Spinal cord (tissue), 10 donors: Measurements from ENCODE around the gene CDH22. TPM values are rescaled to one million over a fixed set of nuclear protein-coding genes. Genes with fewer than 3 reads are reported as not detected.

Experiments used
- DNase-seq, 6 donors: peaks; one replicate each; pipeline versions ENCODE4 v3.0.0 to v3.0.0-alpha.2; 2013 to 2015; ENCODE audit warnings: low spot score in 6 of 6, low read depth in 4 of 6
- H3K27ac ChIP-seq: one replicate; pipeline ENCODE4 v1.5.1; 2013; ENCODE audit warnings: low read depth, low read length, control low read depth
- H3K27me3 ChIP-seq: one replicate; pipeline ENCODE4 v1.6.1; 2013; ENCODE audit warnings: low read length; ENCODE audit not compliant: control insufficient read depth, insufficient read depth
- H3K36me3 ChIP-seq: one replicate; pipeline ENCODE4 v1.6.1; 2013; ENCODE audit warnings: low read length; ENCODE audit not compliant: control insufficient read depth, insufficient read depth
- H3K4me1 ChIP-seq: one replicate; pipeline ENCODE4 v1.6.1; 2013; ENCODE audit warnings: low read length; ENCODE audit not compliant: control insufficient read depth, insufficient read depth
- H3K4me3 ChIP-seq: one replicate; pipeline ENCODE4 v1.5.1; 2013; ENCODE audit warnings: low read depth, low read length, control low read depth
- H3K9me3 ChIP-seq: one replicate; pipeline ENCODE4 v1.6.1; 2013; ENCODE audit warnings: low read length; ENCODE audit not compliant: control insufficient read depth, insufficient read depth
- WGBS: methylation state at CpG from one replicate; pipeline ENCODE4 v1.1.5; 2013; ENCODE audit warnings: missing lambda C conversion rate; ENCODE audit not compliant: insufficient coverage; 5-methylcytosine and 5-hydroxymethylcytosine counted together
- polyA plus RNA-seq, 2 donors: library from polyadenylated mRNA; unstranded; fragments of 120-200 nt; gene quantifications; one replicate each; pipeline ENCODE4 v1.2.1, GENCODE V29; 2013; ENCODE audit not compliant: insufficient read length in 2 of 2
- total RNA-seq, 2 donors: library from RNA; depleted of rRNA in 1 of 2; stranded (reverse); fragments of 120-200 nt in 1 of 2; fragments of >200 nt in 1 of 2; gene quantifications; one replicate each; pipeline versions ENCODE4 v1.2.3 to v1.2.4, GENCODE V29; 2013 to 2014
- donor health status: healthy.

The CDH22 gene
- total and polyA plus RNA-seq, 4 donors: 1.6 to 13.1 (median 7.5) TPM

- Histone ChIP-seq H3K9me3 (no peaks in the 10 kb centered on the region), H3K27ac (no peak overlapping the region), H3K36me3 (peaks cover 4% of the 10 kb centered on the region), H3K27me3 (peaks cover 17% of the 10 kb centered on the region), H3K4me3 (no peak overlapping the region), H3K4me1 (peaks cover 30% of the 10 kb centered on the region)
- 53% methylated on average over 8 of the region's 8 CpGs for WGBS
- peak in 1 of 6 donors; percentile 79 for DNase-seq
Observed at GRCh38 chr20:46179862-46180261, 128.4 kb downstream of the CDH22 start.

- WGBS: 58% methylated on average over 8 of the region's 8 CpGs
Observed at GRCh38 chr20:46178891-46179290, 129.4 kb downstream of the CDH22 start.

GRCh38 chr20:46177768-46178167 lies 130.5 kb downstream of the CDH22 start:
- no peak for DNase-seq
- peaks cover 27% of the 10 kb centered on the region for H3K4me1 ChIP-seq
- H3K27ac ChIP-seq: no peak overlapping the region
- 91% methylated on average over 15 of the region's 15 CpGs for WGBS
- H3K27me3 ChIP-seq: peaks cover 36% of the 10 kb centered on the region
- no peak overlapping the region for H3K4me3 ChIP-seq
- peaks cover 4% of the 10 kb centered on the region for H3K36me3 ChIP-seq
- no peaks in the 10 kb centered on the region for H3K9me3 ChIP-seq

More at GRCh38 chr20:46178891-46179290, 129.4 kb downstream of the CDH22 start:
- peaks cover 25% of the 10 kb centered on the region for H3K27me3 ChIP-seq
- H3K9me3 ChIP-seq: no peaks in the 10 kb centered on the region
- peaks cover 4% of the 10 kb centered on the region for H3K36me3 ChIP-seq
- DNase-seq: no peak
- H3K27ac ChIP-seq: no peak overlapping the region
- peaks cover 31% of the 10 kb centered on the region for H3K4me1 ChIP-seq
- H3K4me3 ChIP-seq: no peak overlapping the region

- peaks cover 20% of the 10 kb centered on the region for H3K4me1 ChIP-seq
- peaks cover 4% of the 10 kb centered on the region for H3K36me3 ChIP-seq
- 60% methylated on average over 13 of the region's 13 CpGs for WGBS
- H3K4me3 ChIP-seq: no peak overlapping the region
- peak in 1 of 6 donors; percentile 64 for DNase-seq
- no peaks in the 10 kb centered on the region for H3K9me3 ChIP-seq
- H3K27me3 ChIP-seq: peaks cover 38% of the 10 kb centered on the region
- H3K27ac ChIP-seq: no peak overlapping the region
Observed at GRCh38 chr20:46176739-46177378, 131.4 kb downstream of the CDH22 start.

GRCh38 chr20:46175127-46175494 lies 133.2 kb downstream of the CDH22 start:
- no peak for DNase-seq
- H3K36me3 ChIP-seq: peaks cover 4% of the 10 kb centered on the region
- H3K4me1 ChIP-seq: peaks cover 18% of the 10 kb centered on the region
- H3K27me3 ChIP-seq: peaks cover 39% of the 10 kb centered on the region
- H3K4me3 ChIP-seq: no peak overlapping the region
- 94% methylated on average over 2 of the region's 4 CpGs for WGBS
- no peak overlapping the region for H3K27ac ChIP-seq
- H3K9me3 ChIP-seq: no peaks in the 10 kb centered on the region

- peaks cover 16% of the 10 kb centered on the region for H3K4me1 ChIP-seq
- no peaks in the 10 kb centered on the region for H3K9me3 ChIP-seq
- peak in 2 of 6 donors; percentile 81 to 82 for DNase-seq
- H3K27me3 ChIP-seq: peaks cover 39% of the 10 kb centered on the region
- WGBS: 3% methylated on average over 74 of the region's 77 CpGs
- no peak overlapping the region for H3K4me3 ChIP-seq
- H3K27ac ChIP-seq: no peak overlapping the region
- H3K36me3 ChIP-seq: peaks cover 4% of the 10 kb centered on the region
Observed at GRCh38 chr20:46174469-46175126, 133.7 kb downstream of the CDH22 start.

- peaks cover 39% of the 10 kb centered on the region for H3K27me3 ChIP-seq
- peaks cover 4% of the 10 kb centered on the region for H3K36me3 ChIP-seq
- no peaks in the 10 kb centered on the region for H3K9me3 ChIP-seq
- H3K27ac ChIP-seq: no peak overlapping the region
- 31% methylated on average over 10 of the region's 25 CpGs for WGBS
- H3K4me3 ChIP-seq: no peak overlapping the region
- peaks cover 15% of the 10 kb centered on the region for H3K4me1 ChIP-seq
- DNase-seq: no peak
Observed at GRCh38 chr20:46173652-46174468, 134.4 kb downstream of the CDH22 start.

GRCh38 chr20:46172961-46173536 lies 135.2 kb downstream of the CDH22 start:
- Histone ChIP-seq H3K27ac (no peak overlapping the region), H3K4me1 (peaks cover 16% of the 10 kb centered on the region), H3K9me3 (no peaks in the 10 kb centered on the region), H3K27me3 (peaks cover 39% of the 10 kb centered on the region), H3K4me3 (no peak overlapping the region), H3K36me3 (peaks cover 4% of the 10 kb centered on the region)
- no peak for DNase-seq
- WGBS: 71% methylated on average over 1 of the region's 3 CpGs

- Histone ChIP-seq H3K36me3 (no peaks in the 10 kb centered on the region), H3K4me1 (peaks cover 20% of the 10 kb centered on the region), H3K27me3 (peaks cover 39% of the 10 kb centered on the region), H3K4me3 (no peak overlapping the region), H3K27ac (no peak overlapping the region), H3K9me3 (no peaks in the 10 kb centered on the region)
- no peak for DNase-seq
- WGBS: 70% methylated on average over 6 of the region's 6 CpGs
Observed at GRCh38 chr20:46172455-46172854, 135.8 kb downstream of the CDH22 start.
